ENCODE measurements around the gene FAM98C.
"Not testable (repeated sequence)": the region's sequence is repeated elsewhere in the genome, so short reads cannot be mapped to it uniquely, and the experiment has no call there.

The FAM98C gene

GRCh38 chr19:38402623-38402966, 298 bp upstream of the FAM98C start:
- Histone ChIP-seq H2AFZ (ENCODE audit: low read length) (peak overlapping the region; percentile 83), H3K4me2 (ENCODE audit: low read length) (peak overlapping the region; percentile 76), H3K9me3 (ENCODE audit: low read length) (no peaks in the 10 kb centered on the region), H3K9ac (ENCODE audit: low read length) (peak overlapping the region; percentile 50; the same call in 1 of the 2 replicates), H3K9me2 (ENCODE audit: low read depth, low read length) (no peaks in the 10 kb centered on the region), H3K27ac (ENCODE audit: low read depth, low read length, poor library complexity, severe bottlenecking) (no peak overlapping the region), H3K36me3 (ENCODE audit: insufficient read depth, low read length) (peaks cover 8% of the 10 kb centered on the region; the same call in 1 of the 2 replicates), H3K27me3 (ENCODE audit: insufficient read depth, low read length) (no peaks in the 10 kb centered on the region), H3K79me2 (ENCODE audit: insufficient read depth, low read length) (no peaks in the 10 kb centered on the region), H4K20me1 (ENCODE audit: insufficient read depth, low read length) (no peaks in the 10 kb centered on the region), H3K4me3 (ENCODE audit: low read depth, low read length, poor library complexity, severe bottlenecking) (peak overlapping the region; percentile 53), H3F3A (ENCODE audit: insufficient read depth, low read length) (no peaks in the 10 kb centered on the region), H3K4me1 (ENCODE audit: insufficient read depth, low read length, severe bottlenecking) (peaks cover 10% of the 10 kb centered on the region)
- TF ChIP-seq, protein P1, sequence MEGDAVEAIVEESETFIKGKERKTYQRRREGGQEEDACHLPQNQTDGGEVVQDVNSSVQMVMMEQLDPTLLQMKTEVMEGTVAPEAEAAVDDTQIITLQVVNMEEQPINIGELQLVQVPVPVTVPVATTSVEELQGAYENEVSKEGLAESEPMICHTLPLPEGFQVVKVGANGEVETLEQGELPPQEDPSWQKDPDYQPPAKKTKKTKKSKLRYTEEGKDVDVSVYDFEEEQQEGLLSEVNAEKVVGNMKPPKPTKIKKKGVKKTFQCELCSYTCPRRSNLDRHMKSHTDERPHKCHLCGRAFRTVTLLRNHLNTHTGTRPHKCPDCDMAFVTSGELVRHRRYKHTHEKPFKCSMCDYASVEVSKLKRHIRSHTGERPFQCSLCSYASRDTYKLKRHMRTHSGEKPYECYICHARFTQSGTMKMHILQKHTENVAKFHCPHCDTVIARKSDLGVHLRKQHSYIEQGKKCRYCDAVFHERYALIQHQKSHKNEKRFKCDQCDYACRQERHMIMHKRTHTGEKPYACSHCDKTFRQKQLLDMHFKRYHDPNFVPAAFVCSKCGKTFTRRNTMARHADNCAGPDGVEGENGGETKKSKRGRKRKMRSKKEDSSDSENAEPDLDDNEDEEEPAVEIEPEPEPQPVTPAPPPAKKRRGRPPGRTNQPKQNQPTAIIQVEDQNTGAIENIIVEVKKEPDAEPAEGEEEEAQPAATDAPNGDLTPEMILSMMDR (IDR thresholded peaks at IDR 0.05; ENCODE audit: low read length): no peak
- no peak for TF ChIP-seq EZH2 (IDR thresholded peaks at IDR 0.05; ENCODE audit: borderline replicate concordance, low read length)

GRCh38 chr19:38404858-38405257, 2.0 kb downstream of the FAM98C start:
- Histone ChIP-seq H3K4me1 (ENCODE audit: insufficient read depth, low read length, severe bottlenecking) (peaks cover 10% of the 10 kb centered on the region), H3K9ac (ENCODE audit: low read length) (no peak overlapping the region), H3K4me3 (ENCODE audit: low read depth, low read length, poor library complexity, severe bottlenecking) (no peak overlapping the region), H4K20me1 (ENCODE audit: insufficient read depth, low read length) (no peaks in the 10 kb centered on the region), H2AFZ (ENCODE audit: low read length) (no peak overlapping the region), H3K9me3 (ENCODE audit: low read length) (no peaks in the 10 kb centered on the region), H3K27me3 (ENCODE audit: insufficient read depth, low read length) (no peaks in the 10 kb centered on the region), H3F3A (ENCODE audit: insufficient read depth, low read length) (no peaks in the 10 kb centered on the region), H3K79me2 (ENCODE audit: insufficient read depth, low read length) (no peaks in the 10 kb centered on the region), H3K4me2 (ENCODE audit: low read length) (no peak overlapping the region), H3K9me2 (ENCODE audit: low read depth, low read length) (no peaks in the 10 kb centered on the region), H3K36me3 (ENCODE audit: insufficient read depth, low read length) (peaks cover 8% of the 10 kb centered on the region; the same call in 1 of the 2 replicates), H3K27ac (ENCODE audit: low read depth, low read length, poor library complexity, severe bottlenecking) (no peak overlapping the region)
- TF ChIP-seq EZH2 (IDR thresholded peaks at IDR 0.05; ENCODE audit: borderline replicate concordance, low read length): no peak
- TF ChIP-seq, protein P1 (IDR thresholded peaks at IDR 0.05; ENCODE audit: low read length): no peak

GRCh38 chr19:38405276-38405675, 2.4 kb downstream of the FAM98C start:
- H3K27ac ChIP-seq (ENCODE audit: low read depth, low read length, poor library complexity, severe bottlenecking): no peak overlapping the region
- no peaks in the 10 kb centered on the region for H3F3A ChIP-seq (ENCODE audit: insufficient read depth, low read length)
- no peak overlapping the region for H3K9ac ChIP-seq (ENCODE audit: low read length)
- no peak overlapping the region for H3K4me3 ChIP-seq (ENCODE audit: low read depth, low read length, poor library complexity, severe bottlenecking)
- no peaks in the 10 kb centered on the region for H3K27me3 ChIP-seq (ENCODE audit: insufficient read depth, low read length)
- H3K4me2 ChIP-seq (ENCODE audit: low read length): no peak overlapping the region
- H4K20me1 ChIP-seq (ENCODE audit: insufficient read depth, low read length): no peaks in the 10 kb centered on the region
- H3K36me3 ChIP-seq (ENCODE audit: insufficient read depth, low read length): peaks cover 8% of the 10 kb centered on the region; the same call in 1 of the 2 replicates
- no peaks in the 10 kb centered on the region for H3K79me2 ChIP-seq (ENCODE audit: insufficient read depth, low read length)
- no peak for TF ChIP-seq EZH2 (IDR thresholded peaks at IDR 0.05; ENCODE audit: borderline replicate concordance, low read length)
- H3K4me1 ChIP-seq (ENCODE audit: insufficient read depth, low read length, severe bottlenecking): peaks cover 10% of the 10 kb centered on the region
- no peaks in the 10 kb centered on the region for H3K9me3 ChIP-seq (ENCODE audit: low read length)
- no peaks in the 10 kb centered on the region for H3K9me2 ChIP-seq (ENCODE audit: low read depth, low read length)
- H2AFZ ChIP-seq (ENCODE audit: low read length): no peak overlapping the region

DNA sequence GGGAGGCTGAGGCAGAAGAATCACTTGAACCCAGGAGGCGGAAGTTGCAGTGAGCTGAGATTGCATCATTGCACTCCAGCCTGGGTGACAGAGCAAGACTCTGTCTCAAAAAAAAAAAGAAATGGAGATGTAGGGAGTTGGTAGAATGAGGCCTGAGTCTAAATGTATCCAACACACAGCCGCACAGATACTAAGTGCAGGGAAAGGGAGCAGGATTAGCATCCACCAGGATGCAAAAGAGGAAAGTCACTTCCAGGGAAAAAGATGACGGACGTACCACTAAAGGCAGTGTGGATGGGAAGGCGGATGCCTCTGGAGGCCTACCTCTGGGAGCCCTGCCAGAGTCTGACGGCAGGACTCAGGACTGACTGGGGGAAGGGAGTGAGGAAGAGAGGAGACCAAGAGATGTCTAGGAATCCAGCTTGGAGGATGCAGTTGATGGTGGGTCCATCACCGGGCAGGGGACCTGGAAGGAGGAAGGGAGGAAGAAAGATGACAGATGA, 6.8 kb downstream of the FAM98C start:
- Histone ChIP-seq H2AFZ (ENCODE audit: low read length) (no peak overlapping the region), H3K36me3 (ENCODE audit: insufficient read depth, low read length) (peaks cover 8% of the 10 kb centered on the region; the same call in 1 of the 2 replicates), H3K4me3 (ENCODE audit: low read depth, low read length, poor library complexity, severe bottlenecking) (no peak overlapping the region), H3K27me3 (ENCODE audit: insufficient read depth, low read length) (no peaks in the 10 kb centered on the region; the same call in 1 of the 2 replicates), H3K9ac (ENCODE audit: low read length) (no peak overlapping the region), H3K9me3 (ENCODE audit: low read length) (no peaks in the 10 kb centered on the region), H3K27ac (ENCODE audit: low read depth, low read length, poor library complexity, severe bottlenecking) (no peak overlapping the region), H3K9me2 (ENCODE audit: low read depth, low read length) (no peaks in the 10 kb centered on the region), H3F3A (ENCODE audit: insufficient read depth, low read length) (no peaks in the 10 kb centered on the region), H3K4me2 (ENCODE audit: low read length) (no peak overlapping the region), H3K79me2 (ENCODE audit: insufficient read depth, low read length) (no peaks in the 10 kb centered on the region), H3K4me1 (ENCODE audit: insufficient read depth, low read length, severe bottlenecking) (no peaks in the 10 kb centered on the region), H4K20me1 (ENCODE audit: insufficient read depth, low read length) (no peaks in the 10 kb centered on the region)
- TF ChIP-seq, protein P1 (IDR thresholded peaks at IDR 0.05; ENCODE audit: low read length): no peak
- no peak for TF ChIP-seq EZH2 (IDR thresholded peaks at IDR 0.05; ENCODE audit: borderline replicate concordance, low read length)

DNA sequence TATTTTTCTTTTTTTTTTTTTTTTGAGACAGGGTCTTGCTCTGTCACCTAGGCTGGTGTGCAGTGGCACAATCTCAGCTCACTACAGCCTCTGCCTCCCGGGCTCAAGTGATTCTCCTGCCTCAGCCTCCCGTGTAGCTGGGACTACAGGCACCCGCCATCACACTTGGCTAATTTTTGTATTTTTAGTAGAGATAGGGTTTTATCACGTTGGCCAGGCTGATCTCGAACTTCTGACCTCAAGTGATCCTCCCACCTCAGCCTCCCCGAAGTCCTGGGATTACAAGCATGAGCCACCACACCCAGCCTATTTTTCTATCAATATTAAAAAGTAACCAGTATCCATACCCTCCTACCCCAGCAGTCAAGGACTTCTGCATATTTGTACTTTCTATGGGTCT, 7.5 kb downstream of the FAM98C start:
- not testable (repeated sequence) for H2AFZ ChIP-seq (ENCODE audit: low read length); H3K9me2 ChIP-seq (ENCODE audit: low read depth, low read length); H3K4me3 ChIP-seq (ENCODE audit: low read depth, low read length, poor library complexity, severe bottlenecking); H3K36me3 ChIP-seq (ENCODE audit: insufficient read depth, low read length); H3K79me2 ChIP-seq (ENCODE audit: insufficient read depth, low read length); H3F3A ChIP-seq (ENCODE audit: insufficient read depth, low read length); H3K9ac ChIP-seq (ENCODE audit: low read length); H3K4me2 ChIP-seq (ENCODE audit: low read length); H3K27ac ChIP-seq (ENCODE audit: low read depth, low read length, poor library complexity, severe bottlenecking); H3K4me1 ChIP-seq (ENCODE audit: insufficient read depth, low read length, severe bottlenecking); H3K27me3 ChIP-seq (ENCODE audit: insufficient read depth, low read length); H4K20me1 ChIP-seq (ENCODE audit: insufficient read depth, low read length); H3K9me3 ChIP-seq (ENCODE audit: low read length)
